Tibial nerve (tissue), 4 donors: Measurements from ENCODE around the gene GALNT5. TPM values are rescaled to one million over a fixed set of nuclear protein-coding genes. Genes with fewer than 3 reads are reported as not detected.
A peak's percentile ranks its signal among the peaks of the same experiment; 100 is the strongest.

ENCODE experiments used
- DNase-seq, 2 donors: peaks; one replicate each; pipeline ENCODE4 v3.0.0-alpha.2; 2019; ENCODE audit warnings: low spot score in 2 of 2
- H3K27ac ChIP-seq, 4 donors: fragments of 200-600 bp; sonication (generic) in 3 of 4; one replicate each; pipeline ENCODE4 v1.5.1; 2017 to 2019; ENCODE audit warnings: mild to moderate bottlenecking in 1 of 4
- H3K27me3 ChIP-seq, 2 donors: fragments of 200-600 bp; sonication (generic) in 1 of 2; one replicate each; pipeline versions ENCODE4 v1.5.1 to v1.6.0; 2017 to 2019
- H3K36me3 ChIP-seq, 3 donors: fragments of 200-600 bp; sonication (generic); one replicate each; pipeline ENCODE4 v1.5.1; 2018 to 2019
- H3K4me1 ChIP-seq, 4 donors: fragments of 200-600 bp; sonication (generic) in 3 of 4; one replicate each; pipeline ENCODE4 v1.5.1; 2017 to 2019
- H3K4me3 ChIP-seq, 4 donors: fragments of 200-600 bp; sonication (generic) in 3 of 4; one replicate each; pipeline ENCODE4 v1.5.1; 2017 to 2019; ENCODE audit warnings: mild to moderate bottlenecking in 1 of 4, moderate library complexity in 1 of 4
- H3K9me3 ChIP-seq, 4 donors: fragments of 200-600 bp; sonication (generic) in 3 of 4; one replicate each; pipeline ENCODE4 v1.5.1; 2017 to 2019
- CTCF ChIP-seq, 5 experiments: fragments of 200-600 bp in 3 of 5; fragments of 450-650 bp in 2 of 5; sonication (generic) in 3 of 5; IDR thresholded peaks; one replicate each; pipeline ENCODE4 v1.5.1; 2016 to 2019; ENCODE audit warnings: antibody characterized with exemption in 5 of 5, mild to moderate bottlenecking in 3 of 5, moderate library complexity in 2 of 5
- EP300 ChIP-seq, 2 donors: sonication (generic); formaldehyde crosslinking; IDR thresholded peaks; one replicate each; pipeline ENCODE4 v1.6.1; 2017; ENCODE audit warnings: antibody characterized with exemption in 2 of 2, mild to moderate bottlenecking in 1 of 2
- POLR2A ChIP-seq, 2 donors: fragments of 450-650 bp; IDR thresholded peaks; one replicate each; pipeline ENCODE4 v1.6.1; 2017; ENCODE audit warnings: antibody characterized with exemption in 2 of 2, mild to moderate bottlenecking in 2 of 2, moderate library complexity in 2 of 2
- WGBS, 2 donors: methylation state at CpG; one replicate each; pipeline ENCODE4 v1.1.5; 2018; 5-methylcytosine and 5-hydroxymethylcytosine counted together
- total RNA-seq, 4 donors: library from RNA; depleted of rRNA; stranded (reverse); fragments of >200 nt; gene quantifications; one replicate each; pipeline ENCODE4 v1.1.0, GENCODE V29; 2016

Gene GALNT5
- total RNA-seq, 4 donors from 2014 or later, result 0.42 to 0.98 (median 0.87) TPM; not detected in 1

DNA sequence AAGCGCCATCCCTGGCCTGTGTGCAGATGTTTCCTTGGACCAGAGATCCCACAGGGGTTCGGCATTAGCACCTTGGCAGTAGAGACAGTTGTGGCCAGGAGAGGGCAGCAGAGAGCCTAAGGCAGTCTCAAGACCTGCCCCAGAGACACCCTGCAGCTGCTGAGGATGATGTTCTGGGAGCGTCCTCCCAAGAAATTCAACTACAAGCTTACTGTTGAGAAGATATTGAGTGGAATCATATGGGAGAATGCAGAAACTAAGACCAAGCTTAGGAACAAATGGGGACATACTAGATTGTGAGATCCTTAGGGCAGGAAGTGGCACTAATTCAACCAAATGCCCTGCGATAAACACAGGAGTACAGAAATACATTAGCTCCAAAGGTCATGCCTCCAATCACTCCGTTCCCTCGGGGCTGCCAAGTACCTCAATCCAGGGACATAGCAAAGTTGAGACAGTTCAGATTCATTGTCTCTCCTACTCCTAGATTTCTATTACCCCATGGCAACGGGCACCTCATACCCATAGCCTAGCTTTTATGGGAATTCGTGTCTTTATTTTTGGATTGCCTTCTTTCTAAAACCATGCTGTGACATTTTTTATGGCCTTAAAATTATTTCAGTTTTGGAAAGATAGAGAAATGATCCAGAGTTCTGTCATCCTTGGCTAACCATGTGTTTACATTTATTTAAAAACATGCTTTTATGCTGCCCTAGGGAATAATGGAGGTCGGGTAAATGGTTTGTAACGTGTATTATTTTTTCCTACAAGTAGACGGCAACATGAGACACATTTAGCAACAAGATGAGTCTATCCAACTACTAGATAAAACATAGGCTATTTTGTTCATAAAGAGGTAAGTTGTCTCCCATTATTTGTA lies 70.4 kb downstream of the GALNT5 start:
- no peaks in the 10 kb centered on the region for H3K36me3 ChIP-seq
- DNase-seq, result peak; percentile 74 to 91
- H3K9me3 ChIP-seq, result no peaks in the 10 kb centered on the region
- no peak for TF ChIP-seq EP300 (IDR thresholded peaks at IDR 0.05)
- TF ChIP-seq CTCF (IDR thresholded peaks at IDR 0.05), result peak; percentile 74 to 87 (median 80)
- no peak for TF ChIP-seq POLR2A (IDR thresholded peaks at IDR 0.05)
- WGBS, 2 donors, result 42 to 44% methylated on average over 11 of the region's 11 CpGs
- H3K27ac ChIP-seq, result no peak overlapping the region
- H3K4me3 ChIP-seq, result no peak overlapping the region
- peaks cover 0 to 14% (median 0%) of the 10 kb centered on the region in 4 donors for H3K4me1 ChIP-seq
- H3K27me3 ChIP-seq, result no peaks in the 10 kb centered on the region

DNA sequence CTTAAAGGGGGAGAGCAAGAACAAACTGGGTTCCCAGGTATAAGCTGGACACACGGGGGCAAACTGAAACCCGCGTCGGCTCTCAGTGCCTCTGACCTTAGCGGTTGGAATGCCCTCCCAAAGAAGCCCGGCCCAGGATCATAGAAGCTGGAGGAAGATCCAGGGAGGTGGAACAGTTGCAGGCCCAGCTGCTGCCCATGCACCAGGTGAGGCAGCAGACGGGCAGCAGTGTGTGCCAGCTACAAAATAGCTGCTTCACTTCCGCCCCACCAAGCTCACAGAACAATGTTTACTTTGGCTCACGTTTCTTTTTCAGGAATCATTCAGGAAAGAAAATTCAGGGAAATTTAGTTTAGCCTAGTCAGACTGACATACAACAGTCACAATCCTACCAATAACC lies 72.0 kb downstream of the GALNT5 start:
- Histone ChIP-seq H3K4me3 (no peak overlapping the region), H3K36me3 (no peaks in the 10 kb centered on the region), H3K27me3 (no peaks in the 10 kb centered on the region), H3K9me3 (no peaks in the 10 kb centered on the region), H3K27ac (no peak overlapping the region), H3K4me1 (peaks cover 0 to 14% (median 0%) of the 10 kb centered on the region in 4 donors)
- WGBS, 2 donors, result 82 to 88% methylated on average over 9 of the region's 9 CpGs
- DNase-seq, result no peak
- TF ChIP-seq EP300 (IDR thresholded peaks at IDR 0.05) (no peak), CTCF (IDR thresholded peaks at IDR 0.05) (no peak), POLR2A (IDR thresholded peaks at IDR 0.05) (no peak)

DNA sequence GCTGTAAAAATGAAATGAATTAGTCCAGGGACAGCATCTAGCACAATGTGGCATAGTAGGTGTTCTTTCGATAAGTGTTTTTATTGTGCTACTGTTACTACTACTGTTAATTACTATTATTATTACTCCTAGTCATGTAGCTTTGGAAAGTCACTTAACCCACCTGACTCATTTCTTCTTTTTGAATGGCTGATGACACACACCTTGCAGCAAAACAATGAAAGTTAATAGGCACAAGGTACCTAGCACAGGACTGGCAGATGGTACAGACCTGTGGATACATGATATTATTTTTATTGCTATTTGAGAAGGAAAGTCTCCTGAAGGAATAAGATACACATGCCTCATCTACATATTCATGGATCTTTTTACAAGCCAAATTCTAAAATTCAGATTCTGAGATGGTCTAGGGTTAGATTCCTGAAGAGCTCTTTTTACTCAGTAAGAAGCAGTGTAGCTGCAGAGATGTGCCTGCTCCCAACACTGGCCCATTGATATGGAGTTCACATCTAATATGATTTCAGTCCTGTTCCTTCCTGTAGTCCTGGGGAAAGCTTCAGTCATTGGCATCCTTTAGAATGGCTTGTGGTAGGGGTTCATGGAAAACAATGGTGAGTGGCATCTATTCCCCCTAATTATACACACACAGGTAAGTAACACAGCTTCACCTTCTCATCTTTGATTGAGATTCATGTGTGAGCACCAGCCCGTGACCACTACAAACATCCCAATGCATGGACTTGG lies 76.0 kb downstream of the GALNT5 start:
- H3K36me3 ChIP-seq, result no peaks in the 10 kb centered on the region
- no peak overlapping the region for H3K4me3 ChIP-seq
- TF ChIP-seq EP300 (IDR thresholded peaks at IDR 0.05) (no peak), POLR2A (IDR thresholded peaks at IDR 0.05) (no peak), CTCF (IDR thresholded peaks at IDR 0.05) (no peak)
- DNase-seq, result no peak
- H3K27ac ChIP-seq, result no peak overlapping the region
- H3K4me1 ChIP-seq, result peaks cover 0 to 14% (median 0%) of the 10 kb centered on the region in 4 donors
- 93% methylated on average over 2 of the region's 2 CpGs for WGBS, 2 donors
- no peaks in the 10 kb centered on the region for H3K9me3 ChIP-seq
- no peaks in the 10 kb centered on the region for H3K27me3 ChIP-seq

GRCh38 chr2:157334335-157334734 lies 76.8 kb downstream of the GALNT5 start:
- Histone ChIP-seq H3K27me3 (no peaks in the 10 kb centered on the region), H3K4me3 (no peak overlapping the region), H3K36me3 (no peaks in the 10 kb centered on the region), H3K27ac (peak overlapping the region in 1 of 4 donors; percentile 20), H3K9me3 (no peaks in the 10 kb centered on the region), H3K4me1 (peaks cover 0 to 14% (median 0%) of the 10 kb centered on the region in 4 donors)
- DNase-seq, result no peak
- TF ChIP-seq EP300 (IDR thresholded peaks at IDR 0.05), result no peak
- WGBS, 2 donors, result 48 to 53% methylated on average over 4 of the region's 4 CpGs

- 52 to 76% methylated on average over 3 of the region's 3 CpGs for WGBS, 2 donors
- no peak for TF ChIP-seq EP300 (IDR thresholded peaks at IDR 0.05)
- TF ChIP-seq POLR2A (IDR thresholded peaks at IDR 0.05), result no peak
- TF ChIP-seq CTCF (IDR thresholded peaks at IDR 0.05), result no peak
Measured at GRCh38 chr2:157334797-157335196, 77.3 kb downstream of the GALNT5 start.

More at GRCh38 chr2:157334797-157335196, 77.3 kb downstream of the GALNT5 start:
- no peaks in the 10 kb centered on the region for H3K36me3 ChIP-seq
- H3K27ac ChIP-seq, result peak overlapping the region in 1 of 4 donors; percentile 20
- no peaks in the 10 kb centered on the region for H3K27me3 ChIP-seq
- no peaks in the 10 kb centered on the region for H3K9me3 ChIP-seq
- no peak for DNase-seq
- no peak overlapping the region for H3K4me3 ChIP-seq
- H3K4me1 ChIP-seq, result peaks cover 0 to 14% (median 0%) of the 10 kb centered on the region in 4 donors
